Measurements from ENCODE around the gene MFRP.

DNA sequence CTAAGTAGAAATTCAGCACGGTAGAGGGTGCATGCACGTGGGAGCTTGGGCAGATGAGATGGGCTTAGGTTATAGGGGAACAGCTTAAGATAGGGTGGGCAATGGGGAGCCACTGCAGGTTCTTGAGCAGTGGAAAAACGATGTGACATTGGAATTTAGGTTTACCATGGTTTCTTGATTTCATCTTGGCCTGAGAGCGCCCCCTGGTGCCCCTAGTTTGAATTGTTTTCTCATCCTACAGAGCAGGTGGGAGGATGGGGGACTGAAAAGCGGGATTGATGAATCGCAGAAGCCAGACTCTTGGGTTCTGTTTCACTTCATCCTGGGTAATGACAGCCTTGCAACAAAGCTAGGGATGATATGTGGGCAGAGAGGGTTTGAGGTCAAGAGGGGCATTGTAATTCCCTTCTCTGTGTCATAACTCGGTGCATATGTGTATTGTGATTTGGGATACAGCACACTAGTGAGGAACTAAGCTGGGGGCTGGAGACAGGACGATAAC is 22.9 kb downstream of the MFRP start:
- TF ChIP-seq, protein P1, sequence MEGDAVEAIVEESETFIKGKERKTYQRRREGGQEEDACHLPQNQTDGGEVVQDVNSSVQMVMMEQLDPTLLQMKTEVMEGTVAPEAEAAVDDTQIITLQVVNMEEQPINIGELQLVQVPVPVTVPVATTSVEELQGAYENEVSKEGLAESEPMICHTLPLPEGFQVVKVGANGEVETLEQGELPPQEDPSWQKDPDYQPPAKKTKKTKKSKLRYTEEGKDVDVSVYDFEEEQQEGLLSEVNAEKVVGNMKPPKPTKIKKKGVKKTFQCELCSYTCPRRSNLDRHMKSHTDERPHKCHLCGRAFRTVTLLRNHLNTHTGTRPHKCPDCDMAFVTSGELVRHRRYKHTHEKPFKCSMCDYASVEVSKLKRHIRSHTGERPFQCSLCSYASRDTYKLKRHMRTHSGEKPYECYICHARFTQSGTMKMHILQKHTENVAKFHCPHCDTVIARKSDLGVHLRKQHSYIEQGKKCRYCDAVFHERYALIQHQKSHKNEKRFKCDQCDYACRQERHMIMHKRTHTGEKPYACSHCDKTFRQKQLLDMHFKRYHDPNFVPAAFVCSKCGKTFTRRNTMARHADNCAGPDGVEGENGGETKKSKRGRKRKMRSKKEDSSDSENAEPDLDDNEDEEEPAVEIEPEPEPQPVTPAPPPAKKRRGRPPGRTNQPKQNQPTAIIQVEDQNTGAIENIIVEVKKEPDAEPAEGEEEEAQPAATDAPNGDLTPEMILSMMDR (IDR thresholded peaks at IDR 0.05) = peak in 1 of 3 donors; percentile 46
- no peak for TF ChIP-seq POLR2A (IDR thresholded peaks at IDR 0.05)
